Thoracic aorta (tissue), 2 donors: ENCODE data around the gene HOXB1. TPM values are rescaled to one million over a fixed set of nuclear protein-coding genes. Genes with fewer than 3 reads are reported as not detected.

ENCODE experiments used
- ATAC-seq: fragments of 150-250 bp; one replicate; pipeline ENCODE4 v1.8.0; 2017; ENCODE audit warnings: low read depth; ENCODE audit not compliant: insufficient number of reproducible peaks, low FRiP score
- DNase-seq: peaks from one replicate; pipeline ENCODE4 v3.0.0-alpha.2; 2020; ENCODE audit warnings: low spot score
- H3K27ac ChIP-seq, 2 donors: fragments of 200-600 bp; sonication (generic); 1 replicate in 1 of 2; 2 replicates in 1 of 2; pipeline ENCODE4 v1.5.1; 2016; ENCODE audit warnings: mild to moderate bottlenecking in 2 of 2, moderate library complexity in 2 of 2
- H3K27me3 ChIP-seq: fragments of 200-600 bp; sonication (generic); replicated peaks from 2 replicates; pipeline ENCODE4 v1.6.0; 2016; ENCODE audit warnings: mild to moderate bottlenecking; ENCODE audit not compliant: insufficient read depth
- H3K36me3 ChIP-seq: fragments of 200-600 bp; sonication (generic); one replicate; pipeline ENCODE4 v1.5.1; 2016
- H3K4me1 ChIP-seq, 2 donors: fragments of 200-600 bp; sonication (generic); 1 replicate in 1 of 2; 2 replicates in 1 of 2; pipeline versions ENCODE4 v1.5.1 to v1.6.0; 2016; ENCODE audit warnings: low read depth in 2 of 2, mild to moderate bottlenecking in 1 of 2; ENCODE audit not compliant: control insufficient read depth in 1 of 2
- H3K4me3 ChIP-seq: fragments of 200-600 bp; sonication (generic); 2 replicates; pipeline ENCODE4 v1.5.1; 2016; ENCODE audit warnings: mild to moderate bottlenecking
- H3K9me3 ChIP-seq: fragments of 200-600 bp; sonication (generic); 2 replicates; pipeline ENCODE4 v1.5.1; 2016
- CTCF ChIP-seq: fragments of 200-600 bp; sonication (generic); IDR thresholded peaks from one replicate; pipeline ENCODE4 v1.5.1; 2019; ENCODE audit warnings: antibody characterized with exemption
- total RNA-seq, 2 donors: library from RNA; depleted of rRNA; stranded (reverse); fragments of >200 nt; gene quantifications; one replicate each; pipeline versions ENCODE4 v1.1.0 to v1.2.3, GENCODE V29; 2016

The HOXB1 gene
- total RNA-seq, 2 donors from 2014 or later: not detected

- Histone ChIP-seq H3K4me1 (no peaks in the 10 kb centered on the region), H3K9me3 (no peaks in the 10 kb centered on the region), H3K4me3 (no peak overlapping the region), H3K36me3 (no peaks in the 10 kb centered on the region), H3K27me3 (no peaks in the 10 kb centered on the region), H3K27ac (no peak overlapping the region)
- ATAC-seq (no peak), DNase-seq (no peak)
- TF ChIP-seq CTCF: no peak
These were observed 3.3 kb downstream of the HOXB1 start for GRCh38 chr17:48527547-48527932.

- Histone ChIP-seq H3K27ac (no peak overlapping the region), H3K4me3 (no peak overlapping the region), H3K9me3 (no peaks in the 10 kb centered on the region), H3K4me1 (no peaks in the 10 kb centered on the region), H3K36me3 (no peaks in the 10 kb centered on the region), H3K27me3 (no peaks in the 10 kb centered on the region)
- TF ChIP-seq CTCF: no peak
- ATAC-seq: no peak
- DNase-seq: no peak
These were observed 3.9 kb downstream of the HOXB1 start for GRCh38 chr17:48526608-48527546.

- Histone ChIP-seq H3K4me1 (no peaks in the 10 kb centered on the region), H3K4me3 (no peak overlapping the region), H3K27ac (no peak overlapping the region), H3K36me3 (no peaks in the 10 kb centered on the region), H3K9me3 (no peaks in the 10 kb centered on the region), H3K27me3 (no peaks in the 10 kb centered on the region)
- DNase-seq (no peak), ATAC-seq (no peak)
- no peak for TF ChIP-seq CTCF
These were observed 7.8 kb downstream of the HOXB1 start for GRCh38 chr17:48523010-48523409.

- H3K9me3 ChIP-seq: no peaks in the 10 kb centered on the region
- no peak for ATAC-seq
- H3K27me3 ChIP-seq: no peaks in the 10 kb centered on the region
- DNase-seq: no peak
- H3K27ac ChIP-seq: no peak overlapping the region
- H3K4me1 ChIP-seq: no peaks in the 10 kb centered on the region
- H3K36me3 ChIP-seq: no peaks in the 10 kb centered on the region
- H3K4me3 ChIP-seq: no peak overlapping the region
- no peak for TF ChIP-seq CTCF
These were observed 8.7 kb downstream of the HOXB1 start for GRCh38 chr17:48522031-48522653.

- no peak for ATAC-seq
- no peak for DNase-seq
- H3K27me3 ChIP-seq: no peaks in the 10 kb centered on the region
- no peak overlapping the region for H3K27ac ChIP-seq
- no peaks in the 10 kb centered on the region for H3K9me3 ChIP-seq
- no peaks in the 10 kb centered on the region for H3K36me3 ChIP-seq
- no peak overlapping the region for H3K4me3 ChIP-seq
- no peak for TF ChIP-seq CTCF
- no peaks in the 10 kb centered on the region for H3K4me1 ChIP-seq
These were observed 10.2 kb downstream of the HOXB1 start for GRCh38 chr17:48520631-48521079.
